ENCODE results near the gene LSM12.
"Not testable (repeated sequence)": the region's sequence is repeated elsewhere in the genome, so short reads cannot be mapped to it uniquely, and the experiment has no call there.

The LSM12 gene

GRCh38 chr17:44059101-44059892 lies 7.2 kb downstream of the LSM12 start:
- no peak overlapping the region for H3K4me3 ChIP-seq (ENCODE audit: control insufficient read depth, low read depth, low read length)
- TF ChIP-seq CTCF (conservative IDR thresholded peaks at IDR 0.05; ENCODE audit: control insufficient read depth, insufficient read depth, low read depth, low read length), result no peak
- DNase-seq (ENCODE audit: low read depth), result no peak

- no peak for TF ChIP-seq CTCF (conservative IDR thresholded peaks at IDR 0.05; ENCODE audit: control insufficient read depth, insufficient read depth, low read depth, low read length)
These were observed 13.2 kb downstream of the LSM12 start for GRCh38 chr17:44053125-44053872.

GRCh38 chr17:44049294-44050060 lies 17.0 kb downstream of the LSM12 start:
- no peak overlapping the region for H3K4me3 ChIP-seq (ENCODE audit: control insufficient read depth, low read depth, low read length)
- DNase-seq (ENCODE audit: low read depth), result no peak
- no peak for TF ChIP-seq CTCF (conservative IDR thresholded peaks at IDR 0.05; ENCODE audit: control insufficient read depth, insufficient read depth, low read depth, low read length)

More at GRCh38 chr17:44053125-44053872, 13.2 kb downstream of the LSM12 start:
- no peak overlapping the region for H3K4me3 ChIP-seq (ENCODE audit: control insufficient read depth, low read depth, low read length)
- no peak for DNase-seq (ENCODE audit: low read depth)

- not testable (repeated sequence) for DNase-seq (ENCODE audit: low read depth); H3K4me3 ChIP-seq (ENCODE audit: control insufficient read depth, low read depth, low read length)
These were observed 19.6 kb downstream of the LSM12 start for GRCh38 chr17:44046893-44047292.

- TF ChIP-seq CTCF (conservative IDR thresholded peaks at IDR 0.05; ENCODE audit: control insufficient read depth, insufficient read depth, low read depth, low read length), result no peak
- H3K4me3 ChIP-seq (ENCODE audit: control insufficient read depth, low read depth, low read length), result no peak overlapping the region
- DNase-seq (ENCODE audit: low read depth), result no peak
These were observed 21.0 kb downstream of the LSM12 start for GRCh38 chr17:44045486-44045885.

- no peak for TF ChIP-seq CTCF (conservative IDR thresholded peaks at IDR 0.05; ENCODE audit: control insufficient read depth, insufficient read depth, low read depth, low read length)
- DNase-seq (ENCODE audit: low read depth), result peak; percentile 90
- no peak overlapping the region for H3K4me3 ChIP-seq (ENCODE audit: control insufficient read depth, low read depth, low read length)
These were observed 22.4 kb downstream of the LSM12 start for GRCh38 chr17:44044071-44044470.
